ENCODE results near the gene E4F1. TPM values are rescaled to one million over a fixed set of nuclear protein-coding genes. Genes with fewer than 3 reads are reported as not detected.

E4F1 gene
- total RNA-seq, 1 experiment from 2014 or later = 30.1 TPM

DNA sequence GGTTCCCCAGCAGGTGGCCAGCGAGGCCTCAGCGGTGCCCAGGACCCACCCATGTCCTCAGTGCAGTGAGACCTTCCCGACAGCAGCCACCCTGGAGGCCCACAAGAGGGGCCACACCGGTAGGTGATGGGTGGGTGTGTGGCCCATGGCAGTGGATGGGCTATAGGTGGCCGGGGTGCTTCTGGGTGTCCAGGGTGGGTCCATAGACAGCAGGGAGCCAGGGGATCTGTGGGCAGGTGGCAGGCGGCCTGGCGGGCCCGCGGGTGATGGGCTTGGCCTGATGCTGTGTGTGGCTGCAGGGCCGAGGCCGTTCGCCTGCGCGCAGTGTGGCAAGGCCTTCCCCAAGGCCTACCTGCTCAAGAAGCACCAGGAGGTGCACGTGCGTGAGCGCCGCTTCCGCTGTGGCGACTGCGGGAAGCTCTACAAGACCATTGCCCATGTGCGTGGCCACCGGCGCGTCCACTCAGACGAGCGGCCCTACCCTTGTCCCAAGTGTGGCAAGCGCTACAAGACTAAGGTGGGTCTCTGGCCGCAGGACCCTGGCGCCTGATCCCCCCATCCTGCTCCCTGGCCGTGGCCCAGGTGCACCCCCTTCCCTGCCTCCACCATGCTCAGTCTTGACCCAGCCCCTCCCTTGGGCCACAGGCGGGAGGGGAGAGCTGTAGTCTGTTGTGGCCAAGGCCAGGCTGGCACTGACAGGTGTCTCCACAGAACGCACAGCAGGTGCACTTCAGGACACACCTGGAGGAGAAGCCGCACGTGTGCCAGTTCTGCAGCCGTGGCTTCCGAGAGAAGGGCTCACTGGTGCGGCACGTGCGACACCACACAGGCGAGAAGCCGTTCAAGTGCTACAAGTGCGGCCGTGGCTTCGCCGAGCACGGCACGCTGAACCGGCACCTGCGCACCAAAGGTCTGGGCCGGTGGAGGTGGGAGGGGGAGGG lies 10.8 kb downstream of the E4F1 start:
- no peak overlapping the region for H3K4me3 Mint-ChIP-seq (ENCODE audit: unreplicated experiment)
- no TSS peak for BruUV-seq (replicated peaks)
- DNase-seq = no peak
- no peaks in the 10 kb centered on the region for H3K27me3 Mint-ChIP-seq (ENCODE audit: insufficient read depth, unreplicated experiment)
- H3K27ac Mint-ChIP-seq (ENCODE audit: unreplicated experiment) = no peak overlapping the region
- H3K36me3 Mint-ChIP-seq (ENCODE audit: insufficient read depth, unreplicated experiment) = peaks cover 46% of the 10 kb centered on the region
- TF ChIP-seq, protein P1, sequence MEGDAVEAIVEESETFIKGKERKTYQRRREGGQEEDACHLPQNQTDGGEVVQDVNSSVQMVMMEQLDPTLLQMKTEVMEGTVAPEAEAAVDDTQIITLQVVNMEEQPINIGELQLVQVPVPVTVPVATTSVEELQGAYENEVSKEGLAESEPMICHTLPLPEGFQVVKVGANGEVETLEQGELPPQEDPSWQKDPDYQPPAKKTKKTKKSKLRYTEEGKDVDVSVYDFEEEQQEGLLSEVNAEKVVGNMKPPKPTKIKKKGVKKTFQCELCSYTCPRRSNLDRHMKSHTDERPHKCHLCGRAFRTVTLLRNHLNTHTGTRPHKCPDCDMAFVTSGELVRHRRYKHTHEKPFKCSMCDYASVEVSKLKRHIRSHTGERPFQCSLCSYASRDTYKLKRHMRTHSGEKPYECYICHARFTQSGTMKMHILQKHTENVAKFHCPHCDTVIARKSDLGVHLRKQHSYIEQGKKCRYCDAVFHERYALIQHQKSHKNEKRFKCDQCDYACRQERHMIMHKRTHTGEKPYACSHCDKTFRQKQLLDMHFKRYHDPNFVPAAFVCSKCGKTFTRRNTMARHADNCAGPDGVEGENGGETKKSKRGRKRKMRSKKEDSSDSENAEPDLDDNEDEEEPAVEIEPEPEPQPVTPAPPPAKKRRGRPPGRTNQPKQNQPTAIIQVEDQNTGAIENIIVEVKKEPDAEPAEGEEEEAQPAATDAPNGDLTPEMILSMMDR (IDR thresholded peaks at IDR 0.05; ENCODE audit: insufficient read depth in 1 of 2, low read depth in 1 of 2, low read length in 1 of 2, severe bottlenecking in 1 of 2, unreplicated experiment in 1 of 2) = no peak
- POLR2A ChIA-PET = no interaction called here
- Histone ChIP-seq H3K4me3 (ENCODE audit: low read depth, low read length) (no peak overlapping the region), H3K36me3 (ENCODE audit: control insufficient read depth, insufficient read depth, low read length) (no peaks in the 10 kb centered on the region), H3K9me3 (no peaks in the 10 kb centered on the region), H3K4me1 (peaks cover 8% of the 10 kb centered on the region; the same call in 1 of the 2 replicates), H3K27me3 (replicated peaks; ENCODE audit: control insufficient read depth, insufficient read depth, low read length) (no peaks in the 10 kb centered on the region)
- H3K9me3 Mint-ChIP-seq (ENCODE audit: unreplicated experiment) = no peaks in the 10 kb centered on the region
- CTCF ChIA-PET = no interaction called here
- H3K4me1 Mint-ChIP-seq (ENCODE audit: low read depth, unreplicated experiment) = no peaks in the 10 kb centered on the region
- intact Hi-C loops (cut with micrococcal nuclease; ENCODE audit: unreplicated experiment) = no loop called here

DNA sequence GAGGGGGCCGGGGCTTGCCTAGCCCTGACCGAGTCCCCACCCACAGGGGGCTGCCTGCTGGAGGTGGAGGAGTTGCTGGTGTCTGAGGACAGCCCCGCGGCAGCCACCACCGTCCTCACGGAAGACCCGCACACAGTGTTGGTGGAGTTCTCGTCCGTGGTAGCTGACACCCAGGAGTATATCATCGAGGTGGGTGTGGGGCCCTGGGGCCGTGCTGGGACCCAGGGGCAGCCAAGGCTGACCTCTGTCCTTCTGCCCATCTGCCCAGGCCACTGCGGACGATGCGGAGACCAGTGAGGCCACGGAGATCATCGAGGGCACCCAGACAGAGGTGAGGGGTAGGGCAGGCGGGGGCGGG lies 11.4 kb downstream of the E4F1 start:
- no peaks in the 10 kb centered on the region for H3K9me3 Mint-ChIP-seq (ENCODE audit: unreplicated experiment)
- BruUV-seq (replicated peaks) = no TSS peak
- H3K27me3 Mint-ChIP-seq (ENCODE audit: insufficient read depth, unreplicated experiment) = no peaks in the 10 kb centered on the region
- no peak overlapping the region for H3K4me3 ChIP-seq (ENCODE audit: low read depth, low read length)
- H3K27ac Mint-ChIP-seq (ENCODE audit: unreplicated experiment) = no peak overlapping the region
- H3K36me3 Mint-ChIP-seq (ENCODE audit: insufficient read depth, unreplicated experiment) = peaks cover 49% of the 10 kb centered on the region
- ChIA-PET CTCF (no interaction called here), POLR2A (no interaction called here)
- H3K27me3 ChIP-seq (replicated peaks; ENCODE audit: control insufficient read depth, insufficient read depth, low read length) = no peaks in the 10 kb centered on the region
- no peaks in the 10 kb centered on the region for H3K4me1 Mint-ChIP-seq (ENCODE audit: low read depth, unreplicated experiment)
- H3K4me1 ChIP-seq = peaks cover 8% of the 10 kb centered on the region; the same call in 1 of the 2 replicates
- no peaks in the 10 kb centered on the region for H3K9me3 ChIP-seq
- TF ChIP-seq, protein P1 (IDR thresholded peaks at IDR 0.05; ENCODE audit: insufficient read depth in 1 of 2, low read depth in 1 of 2, low read length in 1 of 2, severe bottlenecking in 1 of 2, unreplicated experiment in 1 of 2) = no peak
- H3K36me3 ChIP-seq (ENCODE audit: control insufficient read depth, insufficient read depth, low read length) = no peaks in the 10 kb centered on the region
- no peak overlapping the region for H3K4me3 Mint-ChIP-seq (ENCODE audit: unreplicated experiment)
- DNase-seq = no peak
- intact Hi-C loops (cut with micrococcal nuclease; ENCODE audit: unreplicated experiment) = no loop called here

DNA sequence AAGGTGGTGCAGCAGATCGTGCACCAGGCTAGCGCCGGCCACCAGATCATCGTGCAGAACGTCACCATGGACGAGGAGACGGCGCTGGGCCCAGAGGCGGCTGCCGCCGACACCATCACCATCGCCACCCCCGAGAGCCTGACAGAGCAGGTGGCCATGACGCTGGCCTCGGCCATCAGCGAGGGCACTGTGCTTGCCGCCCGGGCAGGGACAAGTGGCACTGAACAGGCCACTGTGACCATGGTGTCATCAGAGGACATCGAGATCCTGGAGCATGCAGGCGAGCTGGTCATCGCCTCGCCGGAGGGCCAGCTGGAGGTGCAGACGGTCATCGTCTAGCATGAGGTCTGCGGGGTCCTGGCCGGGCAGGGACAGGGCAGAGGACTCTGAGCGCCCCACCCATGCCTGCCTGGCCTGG lies 11.9 kb downstream of the E4F1 start:
- DNase-seq = no peak
- BruUV-seq (replicated peaks) = TSS peak; percentile 27
- Mint-ChIP-seq H3K9me3 (ENCODE audit: unreplicated experiment) (no peaks in the 10 kb centered on the region), H3K36me3 (ENCODE audit: insufficient read depth, unreplicated experiment) (peaks cover 49% of the 10 kb centered on the region), H3K27me3 (ENCODE audit: insufficient read depth, unreplicated experiment) (no peaks in the 10 kb centered on the region), H3K27ac (ENCODE audit: unreplicated experiment) (no peak overlapping the region), H3K4me1 (ENCODE audit: low read depth, unreplicated experiment) (no peaks in the 10 kb centered on the region), H3K4me3 (ENCODE audit: unreplicated experiment) (no peak overlapping the region)
- TF ChIP-seq, protein P1 (IDR thresholded peaks at IDR 0.05; ENCODE audit: insufficient read depth in 1 of 2, low read depth in 1 of 2, low read length in 1 of 2, severe bottlenecking in 1 of 2, unreplicated experiment in 1 of 2) = no peak
- Histone ChIP-seq H3K4me1 (peaks cover 8% of the 10 kb centered on the region; the same call in 1 of the 2 replicates), H3K4me3 (ENCODE audit: low read depth, low read length) (no peak overlapping the region), H3K9me3 (no peaks in the 10 kb centered on the region), H3K27me3 (replicated peaks; ENCODE audit: control insufficient read depth, insufficient read depth, low read length) (no peaks in the 10 kb centered on the region), H3K36me3 (ENCODE audit: control insufficient read depth, insufficient read depth, low read length) (no peaks in the 10 kb centered on the region)
- POLR2A ChIA-PET = interaction anchor here (0.6 kb wide), 1 partner anchor 233 kb away, joined by 9 read pairs; no protein-coding TSS in a partner anchor
- intact Hi-C loops (cut with micrococcal nuclease; ENCODE audit: unreplicated experiment) = no loop called here
- CTCF ChIA-PET = no interaction called here

Data from Caco-2 (cell line).